ENCODE results near the gene KANSL1. TPM values are rescaled to one million over a fixed set of nuclear protein-coding genes. Genes with fewer than 3 reads are reported as not detected.

KANSL1 gene
- total and polyA plus RNA-seq, 10 of the 15 experiments (the other 5 are each of a cell fraction or from before 2014, with no cell fraction given), result 4.7 to 60.6 (median 28.0) TPM

GRCh38 chr17:45991341-45991740, 201.9 kb downstream of the KANSL1 start:
- CTCF ChIA-PET, result interaction anchor here (1.7 kb wide), 1 partner anchor 11 kb away, joined by 6 read pairs; no protein-coding TSS in a partner anchor
- intact Hi-C loops (cut with micrococcal nuclease; ENCODE audit: unreplicated experiment), result no loop called here
- 71% methylated on average over 10 of the region's 10 CpGs for WGBS (ENCODE audit: insufficient coverage, insufficient replicate concordance, low lambda C conversion rate, missing lambda C conversion rate)
- Histone ChIP-seq H3K27me3 (replicated peaks in 1 of 2; ENCODE audit: control insufficient read depth in 2 of 2, insufficient read depth in 2 of 2, low read length in 1 of 2) (no peaks in the 10 kb centered on the region), H3K4me3 (no peak overlapping the region), H3K9me3 (replicated peaks; ENCODE audit: control insufficient read depth, insufficient read depth, low read length) (no peaks in the 10 kb centered on the region), H3K36me3 (ENCODE audit: control insufficient read depth in 2 of 2, insufficient read depth in 2 of 2, low read length in 1 of 2) (no peaks in the 10 kb centered on the region), H3K27ac (ENCODE audit: control insufficient read depth, insufficient read depth) (no peak overlapping the region), H2AFZ (ENCODE audit: control insufficient read depth, low read depth, low read length) (no peak overlapping the region), H3K4me2 (ENCODE audit: control insufficient read depth, insufficient read depth) (no peak overlapping the region), H3K79me2 (ENCODE audit: control insufficient read depth, insufficient read depth, low read length) (no peaks in the 10 kb centered on the region), H3K4me1 (ENCODE audit: control insufficient read depth, insufficient read depth, low read length) (no peaks in the 10 kb centered on the region), H4K20me1 (ENCODE audit: control insufficient read depth, insufficient read depth) (no peaks in the 10 kb centered on the region), H3K9ac (ENCODE audit: control insufficient read depth, insufficient read depth, low read length) (no peak overlapping the region)
- POLR2A ChIA-PET, result no interaction called here
- RAD21 ChIA-PET (ENCODE audit: unreplicated experiment), result interaction anchor here (0.7 kb wide), 1 partner anchor 119 kb away, joined by 3 read pairs; no protein-coding TSS in a partner anchor
- TF ChIP-seq POLR2AphosphoS2 (IDR thresholded peaks at IDR 0.05; ENCODE audit: low read depth, low read length) (no peak), JUNB (IDR thresholded peaks at IDR 0.05) (no peak), SIN3A (IDR thresholded peaks at IDR 0.05; ENCODE audit: low read depth, low read length) (no peak), FOXK2 (IDR thresholded peaks at IDR 0.05) (no peak), ZNF687 (IDR thresholded peaks at IDR 0.05) (no peak), MTA3 (IDR thresholded peaks at IDR 0.05; ENCODE audit: borderline replicate concordance, low read length) (no peak), GABPA (IDR thresholded peaks at IDR 0.05; ENCODE audit: low read depth) (no peak), TAF1 (IDR thresholded peaks at IDR 0.05; ENCODE audit: borderline replicate concordance, low read depth, low read length) (no peak), MEF2B (IDR thresholded peaks at IDR 0.05; ENCODE audit: partially characterized antibody, poor library complexity, severe bottlenecking) (no peak), TARDBP (IDR thresholded peaks at IDR 0.05; ENCODE audit: borderline replicate concordance) (no peak), SIX5 (IDR thresholded peaks at IDR 0.05; ENCODE audit: low read depth, low read length, severe bottlenecking) (no peak), E2F8 (IDR thresholded peaks at IDR 0.05; ENCODE audit: low read depth, partially characterized antibody) (no peak), SMAD5 (IDR thresholded peaks at IDR 0.05; ENCODE audit: low read depth) (no peak), ELK1 (IDR thresholded peaks at IDR 0.05; ENCODE audit: low read depth, low read length) (no peak), SREBF1 (IDR thresholded peaks at IDR 0.05; ENCODE audit: low read length) (no peak), IKZF2 (IDR thresholded peaks at IDR 0.05) (no peak)
- SMC1A ChIA-PET (ENCODE audit: uncharacterized antibody, unreplicated experiment), result interaction anchor here (1.7 kb wide), 1 partner anchor 9 kb away, joined by 3 read pairs; no protein-coding TSS in a partner anchor
- FAIRE-seq, result no peak
- no peak for ATAC-seq
- no peak for DNase-seq (ENCODE audit: low read depth, low spot score)
- BruUV-seq (replicated peaks), result no TSS peak
- in situ Hi-C loops (cut with MboI), result no loop called here
